GM21367 (cell line): ENCODE results near the gene ANP32A.

ENCODE experiments used
- ATAC-seq: cut with Tn5 transposase; IDR thresholded peaks from one replicate; pipeline ENCODE4 v1.9.1; 2021; ENCODE audit not compliant: unreplicated experiment

The ANP32A gene

DNA sequence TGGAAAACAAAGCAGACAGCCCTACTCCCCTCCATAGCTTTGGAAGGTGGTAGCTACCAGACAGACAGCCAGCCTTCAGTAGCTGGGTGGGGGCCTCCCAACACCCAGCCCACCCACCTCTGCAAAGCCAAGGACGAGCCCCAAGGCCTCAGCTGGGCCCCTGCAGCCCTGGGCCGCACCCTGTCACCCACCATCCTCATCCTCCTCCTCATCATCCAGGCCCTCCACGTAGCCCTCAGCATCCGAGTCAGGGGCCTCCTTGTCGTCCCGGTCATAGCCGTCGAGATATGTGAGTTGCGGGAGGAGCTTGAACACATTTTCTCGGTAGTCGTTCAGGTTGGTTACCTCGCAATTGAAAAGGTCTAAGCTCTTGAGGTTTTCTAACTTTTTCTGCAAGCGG lies 36.5 kb downstream of the ANP32A start:
- ATAC-seq: no peak

DNA sequence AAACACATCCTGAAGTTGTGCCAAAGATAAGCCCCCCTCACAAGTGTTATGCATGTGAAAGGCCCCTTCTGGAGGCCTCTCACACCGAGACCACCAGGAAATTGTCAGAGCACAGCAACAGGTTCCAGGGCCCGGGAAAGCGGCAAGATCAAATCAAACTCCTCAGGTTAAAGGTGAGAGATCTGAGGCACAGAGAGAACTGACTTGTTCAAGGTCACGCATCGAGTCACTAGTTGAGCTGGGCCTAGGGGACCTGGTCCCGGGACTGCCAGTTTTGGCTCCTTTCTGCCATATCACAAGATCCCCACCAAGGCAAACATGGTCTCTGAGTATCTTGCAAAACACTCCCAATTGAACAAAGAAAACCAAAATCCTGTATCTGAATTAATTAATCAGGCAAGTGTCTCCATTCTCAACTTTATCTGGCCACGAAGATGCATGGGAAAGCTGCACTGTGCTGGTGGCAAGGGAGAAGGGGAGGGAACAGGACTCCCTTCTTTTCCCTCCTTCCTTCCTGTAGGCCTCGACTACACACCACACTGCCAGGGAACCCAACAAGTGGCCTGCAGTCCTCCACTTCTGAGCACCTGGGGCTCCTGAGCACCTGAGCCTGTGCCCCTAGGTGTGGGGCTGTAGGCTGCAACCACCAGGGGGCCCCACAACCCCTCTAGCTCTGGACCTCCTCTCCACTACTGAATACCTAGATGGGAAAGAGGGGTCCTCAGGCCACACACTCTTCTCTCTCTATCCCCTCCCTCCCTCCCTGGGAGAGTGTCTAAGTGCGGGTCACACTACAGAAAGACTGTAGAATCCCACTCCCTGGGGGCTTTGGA lies 37.3 kb downstream of the ANP32A start:
- no peak for ATAC-seq

DNA sequence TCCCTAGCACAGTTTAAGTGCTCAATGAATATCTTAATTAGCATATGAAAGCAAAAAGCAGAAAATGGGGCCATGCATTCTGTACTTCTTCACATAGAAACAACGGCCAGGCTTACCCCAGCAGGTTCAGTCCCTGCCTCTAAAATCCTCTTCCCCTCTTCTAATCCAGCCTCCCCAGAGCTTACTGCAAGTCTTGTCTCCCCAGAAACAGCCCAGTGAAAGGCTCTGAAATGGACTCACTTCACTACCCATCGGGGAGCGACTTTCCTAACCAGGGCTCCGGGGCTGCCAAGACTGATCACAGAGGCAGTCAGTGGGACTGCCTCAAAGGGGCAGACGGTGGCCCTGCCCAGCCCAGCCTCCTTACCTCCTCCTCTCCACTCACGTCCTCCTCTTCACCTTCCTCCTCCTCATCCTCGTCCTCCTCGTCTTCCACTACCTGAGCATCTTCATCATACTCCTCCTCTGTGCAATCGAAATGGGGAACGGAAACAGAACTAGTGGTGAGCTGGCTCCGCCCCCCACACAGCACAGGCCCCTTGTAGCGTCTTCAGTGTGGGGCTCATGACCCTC lies 38.0 kb downstream of the ANP32A start:
- no peak for ATAC-seq

DNA sequence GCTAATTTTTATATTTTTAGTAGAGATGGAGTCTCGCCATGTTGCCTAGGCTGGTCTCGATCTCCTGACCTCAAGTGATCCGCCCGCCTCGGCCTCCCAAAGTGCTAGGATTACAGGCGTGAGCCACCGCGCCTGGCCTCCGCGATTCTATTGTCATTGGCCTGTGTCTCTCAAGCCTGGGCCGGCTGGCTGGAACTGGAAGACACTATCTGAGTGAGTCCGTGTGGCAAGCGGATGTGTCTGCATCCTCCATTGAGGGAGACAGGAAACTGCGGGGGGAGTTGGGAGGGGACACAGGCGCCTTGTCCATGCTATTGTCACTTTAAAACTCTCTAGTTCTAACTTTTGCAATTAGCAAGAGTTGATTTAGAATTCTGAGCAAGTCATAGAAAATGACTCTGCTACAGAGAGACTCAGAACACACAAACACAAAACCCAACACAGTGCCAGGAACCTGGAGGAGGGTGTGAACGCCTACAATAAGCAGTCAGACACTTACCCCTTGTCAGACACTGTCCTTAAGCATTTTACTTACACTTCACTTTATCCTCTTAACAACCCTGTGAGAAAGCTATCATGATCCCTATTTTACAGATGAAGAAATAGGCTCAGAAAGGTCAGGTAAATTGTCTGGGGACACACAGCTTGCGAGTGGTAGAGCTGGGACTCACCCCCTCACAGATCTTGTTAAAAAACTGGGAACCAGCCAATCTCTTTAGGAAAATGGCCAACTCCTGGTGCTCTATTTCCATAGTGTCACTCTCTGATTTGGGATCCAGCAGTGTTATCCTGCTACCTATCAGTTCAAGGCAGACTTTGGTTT lies 38.7 kb downstream of the ANP32A start:
- ATAC-seq: no peak

DNA sequence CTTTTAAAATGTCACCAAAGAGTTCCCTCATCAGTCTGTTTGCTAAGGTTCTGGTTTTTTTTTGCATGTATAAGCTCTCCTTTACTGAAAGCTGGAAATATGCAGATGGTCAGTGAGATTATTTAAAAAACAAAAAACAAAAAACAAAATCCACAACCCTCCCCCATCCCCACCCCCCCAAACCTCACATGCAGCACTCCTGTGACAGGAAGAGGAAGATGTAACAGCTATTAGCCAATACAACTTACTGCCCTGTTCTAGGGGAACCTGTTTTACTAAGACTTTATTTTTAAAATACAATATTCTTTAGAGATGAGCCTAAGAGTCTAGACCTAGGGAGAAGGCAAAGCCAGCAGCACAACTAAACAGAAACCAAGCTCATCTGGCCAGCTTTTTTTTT lies 39.5 kb downstream of the ANP32A start:
- ATAC-seq: no peak

DNA sequence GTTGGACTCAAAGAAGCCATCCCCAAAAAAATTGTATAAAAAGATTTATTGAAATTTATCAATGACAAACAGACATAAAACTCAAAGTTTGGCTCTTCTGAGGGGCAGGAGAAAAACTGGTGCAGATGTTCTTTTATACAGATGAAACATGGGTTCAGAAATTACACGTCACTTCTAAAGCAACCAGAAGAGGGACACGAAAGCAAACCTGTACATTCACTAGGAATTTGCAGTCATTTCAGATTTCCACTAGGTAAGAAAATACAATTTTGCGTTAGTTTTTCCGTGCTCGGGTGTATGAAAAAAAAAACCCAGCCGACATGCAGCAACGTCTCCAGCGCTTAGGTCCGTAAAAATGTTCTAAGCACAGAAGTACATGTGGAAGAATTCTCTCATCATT lies 41.8 kb downstream of the ANP32A start:
- no peak for ATAC-seq

DNA sequence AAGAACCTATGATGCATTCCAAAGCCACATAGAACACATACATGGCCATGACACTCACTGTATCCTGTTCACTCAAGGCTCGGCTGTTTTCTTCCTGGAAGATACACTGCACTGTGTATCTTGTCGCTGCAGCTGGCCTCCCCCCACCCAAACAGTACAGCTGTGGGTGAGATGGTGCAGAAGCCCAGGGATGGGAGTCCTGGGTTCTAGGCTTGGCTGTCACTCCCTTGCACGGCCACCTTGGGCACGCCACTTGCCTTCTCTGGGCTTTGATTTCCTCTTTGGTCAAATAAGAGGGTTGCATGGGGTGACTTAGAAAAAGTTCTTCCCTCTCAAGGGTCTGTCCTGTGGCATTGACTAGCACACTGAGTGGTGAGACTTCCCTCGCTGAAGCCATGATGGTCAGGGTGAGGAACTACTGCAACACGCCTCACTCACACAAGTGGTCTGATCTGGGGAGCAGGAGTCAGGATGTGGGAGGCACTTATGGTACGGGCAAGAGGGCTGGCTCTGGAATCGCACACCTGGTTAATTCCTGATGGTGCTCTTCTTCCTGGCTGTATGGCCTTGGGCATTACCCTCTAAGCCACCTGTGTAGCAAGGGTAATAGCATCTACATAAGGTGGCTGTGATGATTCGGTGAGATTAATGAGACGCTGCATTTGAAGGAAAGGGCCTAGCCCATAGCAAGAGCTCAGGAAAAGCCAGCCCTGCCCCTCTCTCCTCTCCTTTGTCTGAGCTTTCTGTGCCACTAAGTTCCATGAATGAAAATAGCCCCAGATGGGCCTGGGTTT lies 44.0 kb downstream of the ANP32A start:
- no peak for ATAC-seq

DNA sequence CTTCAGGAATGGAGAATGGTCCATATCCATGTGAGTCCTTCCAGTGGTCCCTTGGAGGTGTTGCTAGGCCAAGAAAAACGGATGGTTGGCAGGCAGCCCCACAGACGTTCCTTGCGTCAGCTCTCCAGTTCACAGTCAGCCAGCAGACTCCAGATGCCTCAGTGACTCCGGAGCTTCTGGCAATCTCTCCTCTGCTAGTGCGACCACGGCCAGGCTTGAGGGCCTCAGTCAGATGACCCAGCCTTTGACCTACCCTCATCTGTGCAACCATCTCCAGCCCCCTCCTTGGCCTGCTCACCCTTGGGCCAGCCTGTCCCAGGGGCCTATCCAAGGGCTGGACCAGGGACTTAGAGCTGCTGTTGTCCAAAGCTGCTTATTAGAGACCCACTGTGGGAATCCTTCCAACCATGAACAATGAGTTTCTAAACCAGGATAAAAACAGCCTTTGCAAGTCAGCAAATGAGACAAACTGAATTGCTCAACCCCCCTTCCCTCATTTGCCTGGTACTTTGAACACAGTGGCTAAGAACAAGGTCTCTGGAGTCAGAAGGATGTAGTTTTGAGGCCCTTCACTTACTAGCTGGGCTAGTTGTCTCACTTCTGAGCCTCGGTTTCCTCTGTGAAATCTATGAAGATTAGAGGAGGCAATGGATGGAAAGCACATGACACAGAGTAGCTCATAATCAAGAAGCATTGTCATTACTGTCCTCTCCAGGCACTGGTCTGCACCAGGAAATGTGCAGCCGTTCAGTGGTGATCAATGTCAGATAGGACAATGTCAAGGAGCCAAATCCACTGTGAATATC lies 44.8 kb downstream of the ANP32A start:
- no peak for ATAC-seq

DNA sequence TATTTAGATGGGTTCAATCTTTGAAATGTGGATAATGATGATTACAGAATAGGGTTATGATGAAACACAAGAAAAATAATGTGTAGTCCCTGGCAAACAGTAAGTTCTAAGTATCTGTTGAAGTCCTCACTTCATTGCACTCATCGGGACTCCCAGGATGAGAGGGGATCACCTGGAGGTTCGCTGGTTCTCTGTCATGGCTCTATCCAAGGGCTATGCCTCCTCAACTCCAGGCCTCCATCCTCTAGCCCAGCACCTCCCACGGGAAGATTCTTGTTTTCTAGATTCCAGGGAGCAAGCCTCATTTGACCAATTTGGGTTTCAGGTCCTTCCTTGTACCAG lies 45.5 kb downstream of the ANP32A start:
- no peak for ATAC-seq

DNA sequence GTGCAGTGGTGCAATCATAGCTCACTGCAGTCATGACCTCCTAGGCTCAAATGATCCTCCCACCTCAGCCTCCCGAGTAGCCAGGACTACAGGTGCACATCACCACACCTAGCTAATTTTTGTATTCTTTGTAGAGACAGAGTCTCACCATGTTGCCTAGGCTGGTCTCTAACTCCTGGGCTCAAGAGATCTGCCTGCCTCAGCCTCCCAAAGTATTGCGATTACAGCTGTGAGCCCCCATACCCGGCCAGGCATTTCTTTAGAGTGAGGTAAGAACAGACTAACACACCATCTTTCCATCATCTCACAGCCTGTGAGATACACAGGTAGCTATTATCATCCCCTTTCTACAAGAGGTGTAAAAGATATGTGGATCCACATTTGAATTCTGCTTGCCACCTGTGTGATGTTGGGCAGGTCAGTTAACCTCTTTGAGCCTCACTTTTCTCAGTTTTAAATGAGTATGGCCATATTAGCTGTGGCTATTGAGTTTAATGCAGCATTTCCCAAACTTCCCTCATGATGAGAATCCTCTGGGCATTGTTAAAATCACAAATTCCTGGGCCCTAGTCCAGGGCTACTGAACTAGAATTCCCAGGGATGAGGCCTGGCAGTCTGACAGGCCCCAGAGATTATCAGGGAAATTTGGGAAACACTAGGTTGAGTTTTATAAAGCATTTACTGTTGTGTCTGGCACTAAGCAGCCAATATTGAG lies 46.0 kb downstream of the ANP32A start:
- ATAC-seq: no peak

DNA sequence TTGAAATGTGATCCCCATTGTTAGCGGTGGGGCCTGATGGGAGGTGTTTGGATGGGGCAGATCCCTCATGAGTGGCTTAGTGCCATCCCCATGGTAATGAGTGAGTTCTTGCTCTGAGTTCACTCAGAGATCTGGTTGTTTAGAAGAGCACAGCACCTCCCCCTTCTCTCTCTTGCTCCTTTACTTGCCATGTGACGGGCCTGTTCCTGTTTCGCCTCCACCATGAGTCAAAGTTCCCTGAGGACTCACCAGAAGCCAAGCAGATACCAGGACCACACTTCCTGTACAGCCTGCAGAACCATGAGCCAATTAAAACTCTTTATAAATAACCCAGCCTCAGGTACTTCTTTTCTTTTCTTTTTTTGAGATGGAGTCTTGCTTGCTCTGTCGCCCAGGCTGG lies 46.6 kb downstream of the ANP32A start:
- no peak for ATAC-seq

DNA sequence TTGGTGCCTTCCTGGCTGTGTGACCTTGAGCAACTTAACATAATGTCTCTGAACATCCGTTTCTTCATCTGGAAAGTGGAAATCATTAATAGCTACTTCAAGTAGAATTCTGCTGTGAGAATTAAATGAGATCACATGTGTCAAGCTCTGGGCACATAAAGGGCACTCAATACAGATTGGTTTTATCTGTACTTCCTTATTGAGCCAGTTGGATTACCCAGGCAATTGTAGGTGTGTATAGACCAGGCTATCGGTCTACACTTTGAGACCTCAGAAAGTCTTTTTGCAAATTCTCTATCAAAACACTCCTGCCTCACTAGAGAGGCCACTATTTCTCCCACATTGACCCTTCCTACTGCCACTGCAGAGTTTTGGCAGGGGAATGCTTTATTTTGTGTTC lies 47.7 kb downstream of the ANP32A start:
- ATAC-seq: no peak

DNA sequence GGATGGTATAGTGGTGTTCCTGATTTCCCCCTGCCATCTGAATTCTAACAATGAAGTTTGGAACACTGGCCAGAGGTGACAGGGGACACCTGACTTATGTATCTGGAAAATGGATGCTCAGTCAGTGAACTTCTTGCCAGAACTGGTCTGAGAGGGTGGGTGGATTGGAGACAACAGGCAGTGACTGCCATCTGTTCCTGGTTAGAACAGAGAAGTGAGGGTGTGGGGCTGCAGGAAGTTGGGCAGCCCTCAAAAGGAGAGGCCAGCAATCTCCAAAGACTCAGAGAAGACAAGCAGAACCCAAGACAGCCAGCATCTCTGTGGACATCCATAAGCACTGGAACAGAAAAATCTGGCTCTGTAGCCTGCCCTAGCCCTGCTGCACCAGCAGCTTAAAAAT lies 50.5 kb downstream of the ANP32A start:
- no peak for ATAC-seq

DNA sequence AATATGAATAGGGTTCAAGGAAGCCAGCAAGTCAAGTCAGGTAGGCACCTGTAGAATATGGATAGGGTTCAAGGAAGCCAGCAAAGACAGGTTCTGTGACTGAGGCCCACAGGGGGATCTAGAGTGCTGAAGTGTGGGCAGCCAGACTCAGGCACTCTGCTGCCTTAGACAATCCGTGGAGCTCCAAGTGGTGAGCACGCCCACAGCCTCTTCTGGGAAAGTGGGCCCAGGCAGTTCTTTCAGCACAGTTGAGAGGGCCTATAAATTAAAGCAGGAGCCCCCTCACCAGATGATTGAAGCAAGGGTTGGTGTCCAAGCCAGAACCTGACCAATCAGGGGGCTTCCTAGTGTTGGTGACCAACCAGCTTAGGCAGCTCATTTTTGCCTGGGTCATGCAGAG lies 51.0 kb downstream of the ANP32A start:
- ATAC-seq: no peak

DNA sequence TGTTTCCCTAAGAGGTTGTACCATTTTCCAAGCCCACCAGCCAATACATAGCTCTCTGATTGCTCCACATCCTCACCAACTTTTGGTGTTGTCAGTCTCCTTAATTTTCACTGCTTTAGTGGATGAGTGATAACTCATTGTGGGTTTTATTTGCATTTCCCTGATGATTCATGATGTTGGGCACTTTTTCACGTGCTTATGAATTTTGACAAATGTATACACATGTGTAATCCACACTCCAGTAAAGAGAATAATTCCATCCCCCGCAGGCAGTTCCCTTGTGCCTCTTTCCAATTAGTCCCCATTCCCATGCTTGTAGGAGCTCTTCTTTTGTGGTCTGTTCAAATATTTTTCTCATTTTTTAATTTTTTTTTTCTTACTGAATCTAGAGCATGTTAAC lies 52.4 kb downstream of the ANP32A start:
- ATAC-seq: no peak

DNA sequence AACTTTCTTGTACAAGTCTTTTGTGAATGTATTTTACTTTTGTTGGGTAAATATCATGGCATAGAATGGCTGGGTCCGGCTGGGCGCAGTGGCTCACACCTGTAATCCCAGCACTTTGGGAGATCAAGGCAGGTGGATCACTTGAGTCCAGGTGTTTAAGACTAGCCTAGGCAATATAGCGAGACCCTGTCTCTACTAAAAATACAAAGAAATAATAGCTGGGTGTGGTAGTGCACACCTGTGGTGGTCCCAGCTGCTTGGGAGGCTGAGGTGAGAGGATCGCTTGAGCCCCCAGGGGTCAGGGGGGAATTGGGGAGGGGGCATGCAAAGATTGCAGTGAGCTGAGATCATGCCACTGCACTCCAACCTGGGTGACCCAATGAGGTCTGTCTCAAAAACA lies 52.9 kb downstream of the ANP32A start:
- no peak for ATAC-seq

DNA sequence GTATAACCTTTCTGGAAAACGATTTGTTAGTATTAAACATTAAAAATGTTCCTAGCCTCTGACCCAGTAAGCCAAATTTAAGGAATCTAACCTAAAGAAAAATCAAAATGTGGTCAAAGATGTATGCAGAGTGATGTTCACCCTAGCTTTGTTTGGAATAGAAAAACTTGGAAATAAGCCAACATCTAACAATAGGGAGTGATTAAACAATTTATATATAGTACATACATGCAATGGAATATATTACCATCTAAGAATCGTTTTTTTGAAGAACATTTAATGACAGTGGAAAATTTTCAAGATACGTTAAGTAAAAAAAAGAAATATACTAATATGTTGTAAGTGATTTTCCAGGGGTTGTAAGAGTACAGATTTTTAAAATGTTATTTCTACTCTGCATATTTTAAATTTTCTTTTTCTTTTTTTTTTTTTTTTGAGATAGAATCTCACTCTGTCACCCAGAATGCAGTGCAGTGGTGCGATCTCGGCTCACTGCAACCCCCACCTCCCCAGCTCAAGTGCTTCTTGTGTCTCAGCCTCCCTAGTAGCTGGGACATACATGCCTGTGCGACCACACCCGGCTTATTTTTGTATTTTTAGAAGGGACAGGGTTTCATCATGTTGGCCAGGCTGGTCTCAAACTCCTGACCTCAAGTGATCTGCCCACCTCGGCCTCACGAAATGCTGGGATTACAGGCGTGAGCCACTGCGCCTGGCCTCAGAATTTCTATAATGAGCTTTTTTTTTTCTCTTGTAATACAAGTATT lies 54.9 kb downstream of the ANP32A start:
- no peak for ATAC-seq

DNA sequence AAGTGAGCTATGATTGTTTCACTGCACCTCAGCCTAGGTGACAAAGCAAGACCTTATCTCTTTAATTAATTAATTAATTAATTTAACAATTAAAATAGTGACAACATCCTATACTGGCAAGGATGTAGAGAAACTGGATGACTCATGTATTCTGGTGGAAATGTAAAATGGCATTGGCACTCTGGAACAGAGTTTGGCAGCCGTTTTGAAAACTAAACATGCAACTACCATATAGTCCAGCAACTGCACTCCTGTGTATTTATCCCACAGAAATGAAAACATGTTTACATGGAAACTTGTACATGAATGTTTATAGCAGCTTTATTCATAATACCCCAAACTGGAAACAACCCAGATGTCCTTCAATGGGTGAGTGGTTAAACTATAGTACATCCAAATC lies 56.6 kb downstream of the ANP32A start:
- ATAC-seq: no peak

DNA sequence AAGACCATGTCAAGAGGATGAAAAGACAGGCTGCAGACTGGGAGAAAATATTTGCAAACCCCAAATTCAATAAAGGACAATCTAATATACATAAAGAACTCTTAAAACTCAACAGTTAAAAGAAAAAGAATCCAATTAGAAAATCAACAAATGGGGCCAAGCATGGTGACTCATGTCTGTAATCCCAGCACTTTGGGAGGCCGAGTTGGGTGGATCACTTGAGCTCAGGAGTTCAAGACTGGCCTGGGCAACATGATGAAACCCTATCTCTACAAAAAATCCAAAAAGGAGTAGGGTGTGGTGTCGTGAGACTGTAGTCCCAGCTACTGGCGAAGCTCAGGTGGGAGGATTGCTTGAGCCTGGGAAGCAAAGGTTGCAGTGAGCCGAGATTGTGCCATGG lies 57.6 kb downstream of the ANP32A start:
- ATAC-seq: no peak
